HG03558 (cell line): ENCODE measurements around the gene ERBB3.

Experiments used
- ATAC-seq: cut with Tn5 transposase; IDR thresholded peaks from one replicate; pipeline ENCODE4 v1.9.1; 2021; ENCODE audit warnings: moderate number of reproducible peaks; ENCODE audit not compliant: unreplicated experiment; ENCODE audit errors: extremely low read depth

The ERBB3 gene

GRCh38 chr12:56078931-56079722, 838 bp upstream of the ERBB3 start:
- ATAC-seq = no peak

DNA sequence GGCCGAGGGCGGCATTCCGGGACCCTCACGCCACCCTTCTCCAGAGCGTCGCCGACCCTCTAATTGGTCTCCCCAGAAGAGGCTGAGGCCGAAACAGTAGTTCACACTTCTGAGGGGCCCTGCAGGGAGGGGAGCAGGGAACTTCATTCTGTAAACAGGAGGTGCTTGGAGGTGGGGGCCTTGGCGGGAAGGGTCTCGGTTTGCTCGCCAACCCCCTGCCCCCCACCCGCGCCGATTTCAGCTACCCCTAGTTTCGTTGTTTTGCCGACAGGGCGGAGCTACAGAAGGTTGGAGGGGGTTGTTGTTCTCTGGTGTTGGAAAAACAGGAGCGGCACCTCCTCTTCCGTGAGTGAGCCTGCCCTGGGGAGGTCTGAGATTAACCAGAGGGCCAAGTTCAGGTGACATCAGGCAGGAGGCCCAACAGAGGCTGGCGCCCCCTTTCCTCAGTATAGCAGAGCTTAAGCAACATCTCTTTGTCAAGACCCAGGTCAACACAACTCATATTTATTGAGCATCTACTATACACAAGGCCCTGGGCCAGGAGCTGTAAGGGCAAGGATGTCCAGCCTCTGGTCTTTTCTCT, 682 bp downstream of the ERBB3 start:
- no peak for ATAC-seq

DNA sequence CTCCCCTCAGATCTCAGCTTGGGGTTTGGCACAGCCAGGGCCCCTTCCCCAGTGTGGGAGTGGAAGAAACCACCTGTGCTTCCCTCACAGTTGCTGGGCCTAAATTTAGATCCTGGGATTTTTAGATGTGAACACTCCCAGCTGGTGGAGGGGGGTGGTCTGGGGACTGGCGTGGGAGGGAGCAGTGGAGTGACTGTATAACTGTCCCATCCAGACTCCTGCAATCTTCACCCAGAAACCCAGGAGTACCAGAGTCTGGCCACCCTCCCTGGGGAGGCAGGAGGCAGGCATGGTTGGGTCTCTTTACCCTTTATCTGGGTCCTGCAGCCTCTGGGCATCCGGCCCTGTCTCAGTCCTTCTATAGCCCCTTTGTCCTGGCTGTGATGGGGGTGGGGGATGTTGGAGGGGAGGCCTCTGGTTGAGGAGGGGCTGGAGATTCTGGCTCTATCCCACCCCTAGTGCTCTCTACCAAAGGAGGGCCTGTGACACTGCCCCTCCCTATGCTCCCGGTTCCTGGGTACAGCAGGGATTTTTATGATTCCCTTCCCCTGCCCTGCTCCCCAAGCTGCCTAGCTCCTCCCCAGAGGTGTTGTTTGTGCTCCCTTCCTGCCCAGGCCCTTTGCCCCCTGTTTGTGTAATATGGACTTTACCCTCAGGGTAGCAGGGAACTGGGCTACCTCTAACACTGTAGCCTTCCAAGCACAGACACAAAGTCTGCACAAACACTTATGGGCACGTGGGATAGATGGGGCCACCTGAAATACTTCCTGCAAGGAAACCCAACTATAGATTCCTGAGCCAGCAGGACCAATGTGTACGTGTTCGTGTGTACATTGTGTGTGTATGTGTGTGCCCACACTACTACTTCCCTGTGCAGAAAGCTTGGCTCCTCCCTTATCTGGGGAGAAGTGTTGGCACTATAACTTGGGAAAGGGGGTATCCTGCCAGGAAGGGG, 1.7 kb downstream of the ERBB3 start:
- no peak for ATAC-seq

DNA sequence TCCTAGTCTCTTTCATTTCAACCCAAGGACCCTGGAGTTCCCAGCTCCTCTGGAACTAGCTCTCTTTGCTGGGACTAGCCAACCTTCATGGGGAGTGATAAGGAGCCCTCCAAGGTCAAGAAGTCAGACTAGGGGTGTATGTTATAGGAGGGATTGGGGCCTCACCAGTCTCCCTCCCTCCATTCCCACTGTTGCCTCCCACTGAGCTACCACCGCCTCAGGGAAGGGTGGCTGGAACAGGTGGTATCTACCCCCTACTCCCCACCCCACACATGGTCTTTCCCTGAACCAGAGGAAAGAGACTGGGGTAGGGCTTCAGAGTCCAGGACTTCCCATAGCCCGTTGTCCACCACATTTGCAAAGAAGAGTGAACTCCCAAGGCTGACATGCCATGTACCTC, 2.4 kb downstream of the ERBB3 start:
- ATAC-seq = no peak

DNA sequence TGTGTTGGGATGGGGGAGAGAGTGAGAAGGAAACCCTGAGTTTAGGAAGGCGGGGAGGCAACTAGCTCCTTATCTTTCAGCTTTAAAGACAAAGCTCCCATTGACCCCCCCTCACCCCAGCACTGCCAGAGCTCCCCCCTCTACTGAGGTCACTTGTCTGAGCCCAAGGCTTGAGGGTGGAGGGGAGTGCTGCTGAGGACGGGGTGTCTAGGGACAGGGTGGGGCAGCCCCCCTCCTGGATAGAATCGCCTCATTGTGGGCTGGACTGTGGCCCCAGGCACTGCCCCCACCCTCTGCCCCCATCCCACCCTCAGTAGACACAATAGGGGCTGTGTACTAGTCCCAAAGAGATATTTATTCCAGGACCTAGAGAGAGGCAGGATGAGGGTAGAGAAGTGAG, 3.0 kb downstream of the ERBB3 start:
- ATAC-seq = no peak

- no peak for ATAC-seq
Measured at GRCh38 chr12:56084958-56085543, 5.1 kb downstream of the ERBB3 start.

DNA sequence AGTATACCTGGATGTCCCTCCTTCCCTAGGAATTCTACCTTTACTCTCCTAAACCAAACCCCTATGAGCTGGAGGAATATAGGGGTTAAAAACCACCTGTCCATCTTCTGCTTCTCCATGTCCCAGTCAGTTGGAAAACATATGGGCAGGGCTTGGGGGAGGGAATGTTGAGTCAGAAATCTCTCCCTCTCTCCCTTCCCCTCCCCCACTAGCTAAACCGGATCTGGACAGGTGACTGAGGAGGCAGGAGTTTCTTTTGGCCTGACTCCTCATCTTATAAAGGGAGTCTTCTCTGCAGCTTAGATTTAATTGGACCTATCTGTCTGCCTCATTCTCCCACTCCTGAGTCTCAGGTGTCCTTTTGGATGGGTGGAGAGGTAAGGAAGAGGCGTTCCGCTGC, 6.1 kb downstream of the ERBB3 start:
- ATAC-seq = no peak

GRCh38 chr12:56086608-56087007, 6.6 kb downstream of the ERBB3 start:
- ATAC-seq = no peak

DNA sequence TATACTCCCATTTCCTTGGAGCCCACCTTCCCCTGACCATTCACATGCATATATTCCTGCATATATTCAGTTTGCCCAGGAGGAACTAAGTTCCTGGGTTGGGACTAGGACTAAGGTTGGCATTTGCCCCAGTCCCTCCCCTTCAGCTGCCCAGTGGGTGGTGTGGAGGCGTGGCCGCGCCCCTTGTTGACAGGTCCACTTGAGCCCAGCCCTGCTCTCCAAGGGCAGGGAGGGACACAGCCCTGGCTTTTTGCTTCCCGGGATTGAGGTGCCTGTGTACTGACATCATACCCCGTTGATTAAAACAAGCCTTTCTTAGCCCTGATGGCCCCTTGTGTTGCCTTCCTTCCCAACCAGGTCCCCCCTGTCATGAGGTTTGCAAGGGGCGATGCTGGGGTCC, 7.3 kb downstream of the ERBB3 start:
- no peak for ATAC-seq

DNA sequence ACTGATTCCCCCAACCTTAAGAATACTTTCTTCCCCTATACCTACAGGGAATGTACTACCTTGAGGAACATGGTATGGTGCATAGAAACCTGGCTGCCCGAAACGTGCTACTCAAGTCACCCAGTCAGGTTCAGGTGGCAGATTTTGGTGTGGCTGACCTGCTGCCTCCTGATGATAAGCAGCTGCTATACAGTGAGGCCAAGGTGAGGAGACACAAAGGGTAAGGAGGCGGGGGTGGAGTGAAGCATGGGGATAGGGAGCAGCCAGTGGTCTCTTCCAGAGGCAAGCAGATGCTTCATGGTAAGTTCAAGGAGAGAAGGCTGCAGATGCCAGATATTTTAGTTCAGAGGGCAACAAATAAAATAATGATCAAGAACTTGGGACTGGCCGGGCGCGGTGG, 17.8 kb downstream of the ERBB3 start:
- ATAC-seq = no peak

DNA sequence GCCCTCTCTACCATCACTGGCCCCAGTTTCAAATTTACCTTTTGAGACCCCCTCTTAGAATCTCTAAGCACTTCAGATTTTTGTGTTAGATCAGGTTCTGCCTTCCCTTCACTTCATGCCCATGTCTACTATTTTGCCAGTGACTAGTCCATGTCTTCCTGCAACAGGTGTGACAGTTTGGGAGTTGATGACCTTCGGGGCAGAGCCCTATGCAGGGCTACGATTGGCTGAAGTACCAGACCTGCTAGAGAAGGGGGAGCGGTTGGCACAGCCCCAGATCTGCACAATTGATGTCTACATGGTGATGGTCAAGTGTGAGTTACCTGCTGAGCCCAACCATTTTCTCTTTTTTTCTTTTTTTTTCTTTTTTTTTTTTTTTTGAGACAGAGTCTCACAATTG, 18.6 kb downstream of the ERBB3 start:
- ATAC-seq = no peak

GRCh38 chr12:56099787-56100186, 19.8 kb downstream of the ERBB3 start:
- ATAC-seq = no peak

DNA sequence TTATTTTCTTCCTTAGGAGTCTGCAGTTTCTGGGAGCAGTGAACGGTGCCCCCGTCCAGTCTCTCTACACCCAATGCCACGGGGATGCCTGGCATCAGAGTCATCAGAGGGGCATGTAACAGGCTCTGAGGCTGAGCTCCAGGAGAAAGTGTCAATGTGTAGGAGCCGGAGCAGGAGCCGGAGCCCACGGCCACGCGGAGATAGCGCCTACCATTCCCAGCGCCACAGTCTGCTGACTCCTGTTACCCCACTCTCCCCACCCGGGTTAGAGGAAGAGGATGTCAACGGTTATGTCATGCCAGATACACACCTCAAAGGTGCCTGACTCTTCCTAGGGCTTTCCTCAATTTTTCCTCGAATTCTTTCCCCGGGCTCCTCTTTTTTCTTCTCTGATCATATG, 21.1 kb downstream of the ERBB3 start:
- ATAC-seq = no peak

DNA sequence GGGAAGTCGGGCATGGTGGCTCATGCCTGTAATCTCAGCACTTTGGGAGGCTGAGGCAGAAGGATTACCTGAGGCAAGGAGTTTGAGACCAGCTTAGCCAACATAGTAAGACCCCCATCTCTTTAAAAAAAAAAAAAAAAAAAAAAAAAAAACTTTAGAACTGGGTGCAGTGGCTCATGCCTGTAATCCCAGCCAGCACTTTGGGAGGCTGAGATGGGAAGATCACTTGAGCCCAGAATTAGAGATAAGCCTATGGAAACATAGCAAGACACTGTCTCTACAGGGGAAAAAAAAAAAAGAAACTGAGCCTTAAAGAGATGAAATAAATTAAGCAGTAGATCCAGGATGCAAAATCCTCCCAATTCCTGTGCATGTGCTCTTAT, 22.7 kb downstream of the ERBB3 start:
- no peak for ATAC-seq

DNA sequence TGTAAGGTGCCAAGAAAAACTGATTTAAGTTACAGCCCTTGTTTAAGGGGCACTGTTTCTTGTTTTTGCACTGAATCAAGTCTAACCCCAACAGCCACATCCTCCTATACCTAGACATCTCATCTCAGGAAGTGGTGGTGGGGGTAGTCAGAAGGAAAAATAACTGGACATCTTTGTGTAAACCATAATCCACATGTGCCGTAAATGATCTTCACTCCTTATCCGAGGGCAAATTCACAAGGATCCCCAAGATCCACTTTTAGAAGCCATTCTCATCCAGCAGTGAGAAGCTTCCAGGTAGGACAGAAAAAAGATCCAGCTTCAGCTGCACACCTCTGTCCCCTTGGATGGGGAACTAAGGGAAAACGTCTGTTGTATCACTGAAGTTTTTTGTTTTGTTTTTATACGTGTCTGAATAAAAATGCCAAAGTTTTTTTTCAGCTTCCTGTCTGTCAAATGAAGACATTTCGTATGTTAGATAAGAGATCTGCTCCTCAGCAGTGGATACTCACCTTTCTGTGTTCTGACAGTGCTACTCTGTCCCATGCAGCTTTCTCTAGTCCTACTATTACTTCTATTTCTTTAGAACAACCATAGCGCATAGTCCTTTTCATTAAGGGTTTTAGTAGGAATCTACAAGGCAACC, 23.2 kb downstream of the ERBB3 start:
- ATAC-seq = no peak

DNA sequence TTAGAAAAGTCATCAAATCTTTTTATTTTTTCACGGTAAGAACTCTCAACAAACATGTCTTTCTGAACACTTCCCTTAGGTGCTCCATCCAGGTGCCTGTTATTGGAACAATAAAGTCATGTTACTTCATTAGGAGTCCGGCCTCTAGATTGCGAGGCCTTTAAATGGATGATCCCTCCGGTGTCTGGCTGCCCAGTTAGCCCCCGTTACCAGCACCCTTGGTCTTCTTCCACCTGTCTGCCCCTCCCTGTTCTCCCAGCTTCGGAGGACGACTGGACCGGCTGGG, 23.8 kb downstream of the ERBB3 start:
- peak; percentile 4 for ATAC-seq

DNA sequence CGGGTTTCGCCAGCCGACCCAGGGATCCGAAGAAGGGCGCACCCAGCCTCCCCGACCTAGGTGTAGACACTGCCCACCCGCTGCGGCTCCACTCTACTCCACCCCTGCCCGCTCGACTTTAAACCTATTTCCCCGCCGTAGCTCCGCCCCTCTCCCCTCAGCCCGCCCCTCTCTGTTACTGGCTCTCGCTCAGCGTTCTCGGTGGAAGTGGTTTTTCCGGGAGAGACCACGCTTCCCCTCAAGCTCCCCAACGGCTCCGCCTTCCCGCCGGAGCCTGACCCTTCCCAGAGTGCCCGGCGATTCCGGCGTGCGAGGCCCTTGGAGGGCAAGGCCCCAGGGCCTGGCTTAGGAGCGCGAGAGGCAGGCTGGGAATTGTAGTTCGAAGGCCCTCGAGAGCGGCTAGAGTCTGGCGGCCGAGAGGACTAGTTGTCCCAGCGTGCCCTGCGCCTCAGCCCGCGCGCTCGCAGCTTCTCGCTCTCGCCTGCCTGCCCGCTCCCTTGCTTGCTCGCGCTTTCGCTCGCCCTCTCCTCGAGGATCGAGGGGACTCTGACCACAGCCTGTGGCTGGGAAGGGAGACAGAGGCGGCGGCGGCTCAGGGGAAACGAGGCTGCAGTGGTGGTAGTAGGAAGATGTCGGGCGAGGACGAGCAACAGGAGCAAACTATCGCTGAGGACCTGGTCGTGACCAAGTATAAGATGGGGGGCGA, 24.3 kb downstream of the ERBB3 start, which contains the start of gene PA2G4:
Gene PA2G4 (plus strand): TSS at position 451 of the 706 bp plus-strand sequence. CDS start 179 bp downstream, at position 630.
- ATAC-seq = peak; percentile 95

DNA sequence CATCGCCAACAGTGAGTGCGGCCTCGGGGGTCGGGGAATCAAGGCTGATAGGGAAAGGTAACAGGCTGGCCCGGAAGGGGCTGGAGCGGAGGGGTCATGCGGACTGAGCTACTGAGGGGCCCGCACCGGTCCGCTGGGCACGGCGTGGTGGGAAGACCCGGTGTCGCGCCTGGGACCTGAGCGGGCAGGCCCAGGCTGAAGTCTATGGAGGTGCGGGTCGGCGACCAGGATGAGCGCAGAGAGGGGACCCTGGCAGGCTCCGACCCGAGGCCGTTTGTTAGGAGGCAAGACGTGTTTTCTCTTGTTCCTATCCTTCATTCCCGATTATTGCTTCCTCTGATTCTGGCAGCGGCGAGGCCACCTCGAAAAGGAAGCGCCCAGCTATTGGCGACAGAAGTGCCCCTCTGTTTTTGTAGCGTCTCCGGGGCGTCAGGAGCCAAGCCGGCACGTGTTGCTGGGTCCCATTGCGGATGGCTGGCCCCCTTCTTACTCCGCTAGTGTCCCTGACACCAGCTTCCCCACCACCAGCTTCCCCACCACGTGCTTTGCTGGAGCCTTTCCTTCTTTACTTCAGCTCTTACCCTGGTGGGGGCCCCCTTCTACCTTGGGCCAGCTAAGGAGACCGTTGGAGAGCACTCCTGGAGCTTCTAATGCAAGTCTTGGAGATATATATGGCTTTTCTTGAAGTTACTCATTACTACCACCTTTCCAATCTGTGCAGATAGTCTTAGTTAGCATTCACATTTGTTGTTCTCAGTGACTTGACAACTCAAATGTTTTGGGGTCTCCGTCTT, 25.0 kb downstream of the ERBB3 start:
- no peak for ATAC-seq

- no peak for ATAC-seq
Measured at GRCh38 chr12:56105609-56105902, 25.6 kb downstream of the ERBB3 start.
